ENCODE data around the gene KMT5C. TPM values are rescaled to one million over a fixed set of nuclear protein-coding genes. Genes with fewer than 3 reads are reported as not detected.
"Not testable (repeated sequence)": the region's sequence is repeated elsewhere in the genome, so short reads cannot be mapped to it uniquely, and the experiment has no call there.

The KMT5C gene
- total RNA-seq, 2 donors from 2014 or later = 73.1 to 80.6 TPM

DNA sequence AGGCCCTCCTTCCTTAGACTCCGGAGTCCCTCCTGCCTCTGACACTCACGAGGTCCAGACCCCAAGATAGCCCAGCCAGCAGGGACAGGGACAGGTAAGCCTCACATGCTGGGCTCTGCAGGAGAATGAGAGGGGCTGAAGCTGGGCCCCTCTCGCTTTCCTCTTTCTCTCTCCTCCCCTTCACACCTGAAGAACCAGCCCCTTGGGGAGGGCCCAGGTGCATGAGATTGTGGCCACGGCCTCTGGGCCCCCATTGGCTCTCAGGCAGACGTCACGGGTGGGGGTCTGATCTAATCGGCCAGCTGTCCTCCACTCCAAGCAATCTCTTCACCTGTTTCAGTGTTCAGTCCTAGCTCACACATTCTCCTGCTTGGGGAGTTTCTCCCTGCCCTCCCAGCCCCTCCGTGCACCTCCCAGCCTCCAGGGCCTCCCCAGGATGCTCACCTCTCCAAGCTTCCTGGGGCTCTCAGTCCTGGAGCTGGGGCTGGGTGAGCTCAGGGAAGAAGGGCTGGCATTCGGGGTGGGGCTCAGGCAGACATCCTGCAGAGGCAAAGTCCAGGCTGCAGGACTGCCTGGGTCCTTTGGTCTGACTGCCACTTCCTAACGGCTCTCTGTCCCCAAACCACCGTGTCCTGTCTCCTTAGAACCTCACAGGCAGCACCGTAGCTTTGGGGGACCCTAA, 17.3 kb upstream of the KMT5C start:
- Histone ChIP-seq H3K9me3 (ENCODE audit: control insufficient read depth, low read length) (no peaks in the 10 kb centered on the region), H3K4me1 (ENCODE audit: control insufficient read depth, insufficient read depth, low read length) (peaks cover 8% of the 10 kb centered on the region), H3K36me3 (ENCODE audit: control insufficient read depth, insufficient read depth, low read length) (no peaks in the 10 kb centered on the region), H3K4me3 (ENCODE audit: low read length) (no peak overlapping the region), H3K9ac (ENCODE audit: extremely low read depth, low read length, poor library complexity, severe bottlenecking) (no peak overlapping the region), H3K27me3 (ENCODE audit: control insufficient read depth, insufficient read depth, low read length, poor library complexity, severe bottlenecking) (no peaks in the 10 kb centered on the region), H3K27ac (ENCODE audit: low read depth, low read length) (no peak overlapping the region)
- H3K4me3 Mint-ChIP-seq = no peak overlapping the region
- H3K27ac Mint-ChIP-seq = peak overlapping the region; percentile 27
- no peaks in the 10 kb centered on the region for H3K27me3 Mint-ChIP-seq (ENCODE audit: insufficient read depth)
- TF ChIP-seq, protein P1, sequence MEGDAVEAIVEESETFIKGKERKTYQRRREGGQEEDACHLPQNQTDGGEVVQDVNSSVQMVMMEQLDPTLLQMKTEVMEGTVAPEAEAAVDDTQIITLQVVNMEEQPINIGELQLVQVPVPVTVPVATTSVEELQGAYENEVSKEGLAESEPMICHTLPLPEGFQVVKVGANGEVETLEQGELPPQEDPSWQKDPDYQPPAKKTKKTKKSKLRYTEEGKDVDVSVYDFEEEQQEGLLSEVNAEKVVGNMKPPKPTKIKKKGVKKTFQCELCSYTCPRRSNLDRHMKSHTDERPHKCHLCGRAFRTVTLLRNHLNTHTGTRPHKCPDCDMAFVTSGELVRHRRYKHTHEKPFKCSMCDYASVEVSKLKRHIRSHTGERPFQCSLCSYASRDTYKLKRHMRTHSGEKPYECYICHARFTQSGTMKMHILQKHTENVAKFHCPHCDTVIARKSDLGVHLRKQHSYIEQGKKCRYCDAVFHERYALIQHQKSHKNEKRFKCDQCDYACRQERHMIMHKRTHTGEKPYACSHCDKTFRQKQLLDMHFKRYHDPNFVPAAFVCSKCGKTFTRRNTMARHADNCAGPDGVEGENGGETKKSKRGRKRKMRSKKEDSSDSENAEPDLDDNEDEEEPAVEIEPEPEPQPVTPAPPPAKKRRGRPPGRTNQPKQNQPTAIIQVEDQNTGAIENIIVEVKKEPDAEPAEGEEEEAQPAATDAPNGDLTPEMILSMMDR (conservative IDR thresholded peaks at IDR 0.05) = no peak
- peaks cover 24% of the 10 kb centered on the region for H3K4me1 Mint-ChIP-seq
- peak; percentile 64 for DNase-seq
- no peaks in the 10 kb centered on the region for H3K9me3 Mint-ChIP-seq
- H3K36me3 Mint-ChIP-seq (ENCODE audit: low read depth) = no peaks in the 10 kb centered on the region
- WGBS, 2 experiments (ENCODE audit: insufficient coverage in 1 of 2, insufficient read length in 1 of 2) = 79 to 90% methylated on average over 9 to 12 of the region's 12 CpGs

DNA sequence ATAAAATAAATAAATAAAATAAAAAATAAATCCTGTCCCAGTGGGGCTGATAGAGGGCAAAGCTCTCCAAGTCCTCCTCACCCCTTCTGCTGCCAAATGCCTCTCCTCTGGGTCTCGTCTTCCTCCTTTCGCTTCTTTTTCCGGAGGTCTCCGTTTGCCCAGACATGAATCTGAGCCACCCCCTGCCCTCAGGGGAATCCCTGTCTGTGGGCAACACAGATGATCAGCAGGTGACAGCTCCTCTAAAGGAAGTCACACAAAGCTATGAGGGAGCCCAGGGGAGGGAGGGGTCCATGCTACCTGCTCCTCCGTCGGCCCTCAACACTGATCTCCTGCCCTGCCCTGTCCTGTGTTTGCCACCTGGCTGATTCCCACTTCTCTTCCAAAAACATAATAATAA, 15.0 kb upstream of the KMT5C start:
- no peaks in the 10 kb centered on the region for H3K36me3 Mint-ChIP-seq (ENCODE audit: low read depth)
- WGBS, 2 experiments (ENCODE audit: insufficient coverage in 1 of 2, insufficient read length in 1 of 2) = 87 to 96% methylated on average over 3 to 6 of the region's 6 CpGs
- no peaks in the 10 kb centered on the region for H3K27me3 ChIP-seq (ENCODE audit: control insufficient read depth, insufficient read depth, low read length, poor library complexity, severe bottlenecking)

DNA sequence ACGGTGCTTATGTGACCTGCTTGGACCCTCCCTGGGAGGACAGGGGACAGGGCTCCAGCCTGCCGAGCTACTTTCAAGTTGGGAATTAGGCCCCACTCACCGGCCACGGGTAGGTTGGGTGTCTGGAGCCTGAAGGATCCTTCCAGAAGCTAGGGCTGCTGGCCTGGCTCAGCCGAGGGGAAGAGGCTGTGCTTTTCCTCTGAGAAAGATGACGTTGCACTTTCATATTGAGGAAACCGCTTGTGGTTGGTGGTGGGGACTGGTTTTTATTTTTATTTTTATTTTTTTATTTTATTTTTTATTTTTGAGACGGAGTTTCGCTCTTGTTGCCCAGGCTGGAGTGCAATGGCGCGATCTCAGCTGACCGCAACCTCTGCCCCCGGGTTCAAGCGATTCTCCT, 14.5 kb upstream of the KMT5C start, which contains the start of gene TMEM150B:
Gene TMEM150B, minus strand, starts transcription at position 170 of the 400 bp plus-strand sequence. CDS start 4,305 bp downstream, outside the sequence.
- Histone ChIP-seq H3K27me3 (ENCODE audit: control insufficient read depth, insufficient read depth, low read length, poor library complexity, severe bottlenecking) (no peaks in the 10 kb centered on the region), H3K4me3 (ENCODE audit: low read length) (no peak within 1 kb of the TSS), H3K4me1 (ENCODE audit: control insufficient read depth, insufficient read depth, low read length) (peaks cover 8% of the 10 kb centered on the region), H3K9me3 (ENCODE audit: control insufficient read depth, low read length) (no peaks in the 10 kb centered on the region), H3K36me3 (ENCODE audit: control insufficient read depth, insufficient read depth, low read length) (no peaks in the 10 kb centered on the region), H3K9ac (ENCODE audit: extremely low read depth, low read length, poor library complexity, severe bottlenecking) (no peak within 1 kb of the TSS), H3K27ac (ENCODE audit: low read depth, low read length) (no peak within 1 kb of the TSS)
- Mint-ChIP-seq H3K4me3 (no peak within 1 kb of the TSS), H3K27ac (no peak within 1 kb of the TSS), H3K27me3 (ENCODE audit: insufficient read depth) (peaks cover 4% of the 10 kb centered on the region), H3K36me3 (ENCODE audit: low read depth) (no peaks in the 10 kb centered on the region), H3K9me3 (no peaks in the 10 kb centered on the region), H3K4me1 (peaks cover 20% of the 10 kb centered on the region)
- DNase-seq = no peak
- TF ChIP-seq, protein P1 (conservative IDR thresholded peaks at IDR 0.05) = no peak
- WGBS, 2 experiments (ENCODE audit: insufficient coverage in 1 of 2, insufficient read length in 1 of 2) = 93 to 95% methylated on average over 7 to 12 of the region's 14 CpGs

More for the DNA sequence above, 15.0 kb upstream of the KMT5C start:
- Mint-ChIP-seq H3K27ac (no peak overlapping the region), H3K27me3 (ENCODE audit: insufficient read depth) (peaks cover 4% of the 10 kb centered on the region), H3K4me1 (peaks cover 24% of the 10 kb centered on the region), H3K9me3 (no peaks in the 10 kb centered on the region), H3K4me3 (no peak overlapping the region)
- H3K27ac ChIP-seq (ENCODE audit: low read depth, low read length) = no peak overlapping the region
- H3K4me3 ChIP-seq (ENCODE audit: low read length) = no peak overlapping the region
- no peaks in the 10 kb centered on the region for H3K9me3 ChIP-seq (ENCODE audit: control insufficient read depth, low read length)
- DNase-seq = peak; percentile 38
- H3K4me1 ChIP-seq (ENCODE audit: control insufficient read depth, insufficient read depth, low read length) = peaks cover 8% of the 10 kb centered on the region
- H3K9ac ChIP-seq (ENCODE audit: extremely low read depth, low read length, poor library complexity, severe bottlenecking) = no peak overlapping the region
- TF ChIP-seq, protein P1 (conservative IDR thresholded peaks at IDR 0.05) = no peak
- no peaks in the 10 kb centered on the region for H3K36me3 ChIP-seq (ENCODE audit: control insufficient read depth, insufficient read depth, low read length)

DNA sequence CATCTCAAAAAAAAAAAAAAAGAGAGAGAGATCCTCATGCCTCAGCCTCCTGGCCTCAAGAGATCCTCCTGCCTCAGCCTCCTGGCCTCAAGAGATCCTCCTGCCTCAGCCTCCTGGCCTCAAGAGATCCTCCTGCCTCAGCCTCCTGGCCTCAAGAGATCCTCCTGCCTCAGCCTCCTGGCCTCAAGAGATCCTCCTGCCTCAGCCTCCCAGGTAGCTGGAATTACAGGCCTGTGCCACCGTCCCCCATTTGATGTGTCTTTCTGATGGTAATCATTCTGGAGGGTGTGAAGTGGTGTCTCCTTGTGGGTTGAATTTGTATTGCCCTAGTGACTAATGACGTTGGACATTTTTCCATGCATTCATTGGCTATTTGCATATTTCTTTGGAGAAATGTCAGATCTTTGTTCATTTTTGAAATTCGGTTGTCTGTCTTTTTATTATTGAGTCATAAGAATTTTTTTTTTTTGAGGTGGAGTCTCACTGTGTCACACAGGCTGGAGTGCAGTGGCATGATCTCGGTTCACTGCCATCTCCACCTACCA, 10.8 kb upstream of the KMT5C start:
- H3K36me3 Mint-ChIP-seq (ENCODE audit: low read depth); H3K27me3 Mint-ChIP-seq (ENCODE audit: insufficient read depth); H3K4me1 ChIP-seq (ENCODE audit: control insufficient read depth, insufficient read depth, low read length); H3K27ac ChIP-seq (ENCODE audit: low read depth, low read length); H3K27me3 ChIP-seq (ENCODE audit: control insufficient read depth, insufficient read depth, low read length, poor library complexity, severe bottlenecking); H3K4me3 ChIP-seq (ENCODE audit: low read length); H3K4me3 Mint-ChIP-seq; DNase-seq; H3K36me3 ChIP-seq (ENCODE audit: control insufficient read depth, insufficient read depth, low read length); H3K9me3 Mint-ChIP-seq; H3K9me3 ChIP-seq (ENCODE audit: control insufficient read depth, low read length); H3K27ac Mint-ChIP-seq; H3K4me1 Mint-ChIP-seq; H3K9ac ChIP-seq (ENCODE audit: extremely low read depth, low read length, poor library complexity, severe bottlenecking): not testable (repeated sequence)
- WGBS, 2 experiments (ENCODE audit: insufficient coverage in 1 of 2, insufficient read length in 1 of 2) = 88% methylated on average over 3 to 4 of the region's 4 CpGs

DNA sequence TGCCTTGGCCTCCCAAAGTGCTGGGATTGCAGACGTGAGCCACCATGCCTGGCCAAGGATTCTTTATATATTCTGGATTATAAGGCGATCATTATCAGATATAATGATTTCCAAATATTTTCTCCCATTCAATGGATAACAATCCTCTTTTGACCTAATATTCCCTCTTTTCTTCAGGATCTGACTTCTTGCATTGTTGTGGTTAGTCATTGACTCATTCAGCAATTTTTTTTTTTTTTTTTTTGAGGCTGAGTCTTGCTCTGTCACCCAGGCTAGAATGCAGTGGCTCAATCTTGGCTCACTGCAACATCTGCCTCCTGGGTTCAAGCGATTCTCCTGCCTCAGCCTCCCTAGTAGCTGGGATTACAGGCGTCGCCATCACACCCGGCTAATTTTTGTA, 9.9 kb upstream of the KMT5C start:
- H3K4me1 ChIP-seq (ENCODE audit: control insufficient read depth, insufficient read depth, low read length); H3K4me3 ChIP-seq (ENCODE audit: low read length); H3K4me1 Mint-ChIP-seq; H3K9ac ChIP-seq (ENCODE audit: extremely low read depth, low read length, poor library complexity, severe bottlenecking); H3K27ac ChIP-seq (ENCODE audit: low read depth, low read length); H3K4me3 Mint-ChIP-seq; H3K9me3 ChIP-seq (ENCODE audit: control insufficient read depth, low read length); H3K27me3 Mint-ChIP-seq (ENCODE audit: insufficient read depth); H3K36me3 ChIP-seq (ENCODE audit: control insufficient read depth, insufficient read depth, low read length); H3K9me3 Mint-ChIP-seq; H3K27ac Mint-ChIP-seq; H3K27me3 ChIP-seq (ENCODE audit: control insufficient read depth, insufficient read depth, low read length, poor library complexity, severe bottlenecking); DNase-seq; H3K36me3 Mint-ChIP-seq (ENCODE audit: low read depth): not testable (repeated sequence)
- WGBS, 2 experiments (ENCODE audit: insufficient coverage in 1 of 2, insufficient read length in 1 of 2) = 89 to 97% methylated on average over 6 of the region's 6 CpGs

Measured in endodermal cell (in vitro differentiated cells).